ENCODE measurements around the gene MYLIP. TPM values are rescaled to one million over a fixed set of nuclear protein-coding genes. Genes with fewer than 3 reads are reported as not detected.

The MYLIP gene
- total and polyA plus RNA-seq, 2 of the 13 experiments (the other 11 are each of a cell fraction or from before 2014, with no cell fraction given), result 3.4 to 10.8 TPM

- TF ChIP-seq ZNF552 (CRISPR knock-in tag; IDR thresholded peaks at IDR 0.05; ENCODE audit: borderline replicate concordance), result peak; percentile 24; the same call in 1 of the 2 replicates
- TF ChIP-seq FOXP1 (IDR thresholded peaks at IDR 0.05), result no peak
- 0 out of 2 replicates have a peak, but pooled peaks have one; percentile 18 for TF ChIP-seq FOXP1 (CRISPR knock-in tag; IDR thresholded peaks at IDR 0.05)
- TF ChIP-seq ZNF142 (CRISPR knock-in tag; IDR thresholded peaks at IDR 0.05), result peak; percentile 89
- TF ChIP-seq MED8 (CRISPR knock-in tag; IDR thresholded peaks at IDR 0.05; ENCODE audit: insufficient replicate concordance), result peak; percentile 73
- no peak for TF ChIP-seq RFX1 (IDR thresholded peaks at IDR 0.05)
- TF ChIP-seq ZFP82 (CRISPR knock-in tag; IDR thresholded peaks at IDR 0.05; ENCODE audit: borderline replicate concordance), result peak; percentile 92
- TF ChIP-seq RELA (CRISPR knock-in tag; IDR thresholded peaks at IDR 0.05), result no peak
- peak; percentile 70; the same call in 1 of the 2 replicates for TF ChIP-seq HMGXB3 (CRISPR knock-in tag; IDR thresholded peaks at IDR 0.05; ENCODE audit: borderline replicate concordance)
- peak; percentile 92 for TF ChIP-seq NKX3-1 (CRISPR knock-in tag; IDR thresholded peaks at IDR 0.05)
- TF ChIP-seq ZNF766 (CRISPR knock-in tag; IDR thresholded peaks at IDR 0.05; ENCODE audit: borderline replicate concordance), result peak; percentile 86; the same call in 1 of the 2 replicates
- TF ChIP-seq IKZF1 (IDR thresholded peaks at IDR 0.05), result no peak
- TF ChIP-seq AKAP8 (CRISPR knock-in tag; IDR thresholded peaks at IDR 0.05), result peak; percentile 84
- TF ChIP-seq ZNF251 (CRISPR knock-in tag; IDR thresholded peaks at IDR 0.05), result no peak
- TF ChIP-seq ZNF605 (CRISPR knock-in tag; IDR thresholded peaks at IDR 0.05), result peak; percentile 52; the same call in 1 of the 2 replicates
- TF ChIP-seq THRA (CRISPR knock-in tag; IDR thresholded peaks at IDR 0.05; ENCODE audit: borderline replicate concordance), result peak; percentile 65
- TF ChIP-seq E2F2 (CRISPR knock-in tag; IDR thresholded peaks at IDR 0.05; ENCODE audit: borderline replicate concordance), result no peak
These were observed at the start of gene MYLIP (continued) for GRCh38 chr6:16128759-16129622.
